GM12875 (cell line): ENCODE data around the gene USP49.
A peak's percentile ranks its signal among the peaks of the same experiment; 100 is the strongest.
"Not testable (repeated sequence)": the region's sequence is repeated elsewhere in the genome, so short reads cannot be mapped to it uniquely, and the experiment has no call there.

Experiments used
- H3K4me3 ChIP-seq: one replicate; pipeline ENCODE4 v1.5.1; 2011; ENCODE audit warnings: low read depth, low read length, control low read depth
- TF ChIP-seq, protein P1 (sequence below): IDR thresholded peaks from 2 replicates; pipeline ENCODE4 v1.5.1; 2011; ENCODE audit warnings: low read depth, mild to moderate bottlenecking, control low read depth, inconsistent platforms, low read length, moderate library complexity, borderline replicate concordance; ENCODE audit not compliant: insufficient read depth

The USP49 gene

DNA sequence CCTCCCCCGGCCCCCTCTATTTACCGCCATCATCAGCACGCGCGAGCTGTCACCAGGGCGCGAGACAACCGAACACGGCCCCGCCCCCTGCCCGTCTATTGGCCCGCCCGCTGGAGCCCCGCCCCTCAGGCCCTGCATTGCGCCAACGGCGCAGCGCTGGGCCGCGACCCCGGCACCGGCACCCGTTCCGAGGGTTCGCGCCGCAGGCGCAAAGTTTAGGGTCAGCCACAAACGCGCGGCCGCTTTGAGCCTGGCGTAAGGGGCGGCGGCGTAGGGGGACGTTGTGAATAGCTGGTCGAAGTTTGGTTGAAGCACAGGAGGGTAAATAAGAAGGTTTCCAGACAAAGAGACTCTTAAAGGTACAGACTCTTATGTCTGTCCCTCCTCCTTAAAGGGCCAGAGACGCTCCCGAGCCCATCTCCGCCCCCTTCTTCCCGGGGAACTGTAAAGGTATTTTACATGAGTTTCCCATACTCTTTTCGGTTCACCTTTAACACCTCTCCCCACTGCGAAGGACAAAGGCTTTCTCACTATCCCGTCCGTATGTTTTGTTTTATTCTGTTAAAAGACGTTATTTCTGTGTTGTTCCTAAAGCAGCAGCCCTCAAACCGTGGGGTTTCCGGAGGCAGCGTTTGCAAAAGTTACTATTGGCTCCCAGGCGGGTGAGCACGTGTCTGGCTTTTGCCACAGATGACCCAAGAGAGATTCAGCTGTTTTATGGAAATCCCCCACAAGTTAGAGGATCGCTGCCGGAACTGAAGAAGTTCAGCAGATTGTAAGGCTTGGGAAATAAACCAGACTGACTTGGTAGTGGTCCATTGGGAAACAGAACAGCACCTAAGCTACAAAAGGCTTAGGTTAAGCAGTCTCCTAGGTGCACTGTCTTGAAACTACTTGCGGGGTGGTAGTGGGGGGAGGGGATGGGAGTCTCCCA lies at the start of gene USP49:
Gene USP49, minus strand, starts transcription at position 76 of the 934 bp plus-strand sequence. CDS start 88,392 bp downstream, outside the sequence.
- TF ChIP-seq, protein P1, sequence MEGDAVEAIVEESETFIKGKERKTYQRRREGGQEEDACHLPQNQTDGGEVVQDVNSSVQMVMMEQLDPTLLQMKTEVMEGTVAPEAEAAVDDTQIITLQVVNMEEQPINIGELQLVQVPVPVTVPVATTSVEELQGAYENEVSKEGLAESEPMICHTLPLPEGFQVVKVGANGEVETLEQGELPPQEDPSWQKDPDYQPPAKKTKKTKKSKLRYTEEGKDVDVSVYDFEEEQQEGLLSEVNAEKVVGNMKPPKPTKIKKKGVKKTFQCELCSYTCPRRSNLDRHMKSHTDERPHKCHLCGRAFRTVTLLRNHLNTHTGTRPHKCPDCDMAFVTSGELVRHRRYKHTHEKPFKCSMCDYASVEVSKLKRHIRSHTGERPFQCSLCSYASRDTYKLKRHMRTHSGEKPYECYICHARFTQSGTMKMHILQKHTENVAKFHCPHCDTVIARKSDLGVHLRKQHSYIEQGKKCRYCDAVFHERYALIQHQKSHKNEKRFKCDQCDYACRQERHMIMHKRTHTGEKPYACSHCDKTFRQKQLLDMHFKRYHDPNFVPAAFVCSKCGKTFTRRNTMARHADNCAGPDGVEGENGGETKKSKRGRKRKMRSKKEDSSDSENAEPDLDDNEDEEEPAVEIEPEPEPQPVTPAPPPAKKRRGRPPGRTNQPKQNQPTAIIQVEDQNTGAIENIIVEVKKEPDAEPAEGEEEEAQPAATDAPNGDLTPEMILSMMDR, result no peak

DNA sequence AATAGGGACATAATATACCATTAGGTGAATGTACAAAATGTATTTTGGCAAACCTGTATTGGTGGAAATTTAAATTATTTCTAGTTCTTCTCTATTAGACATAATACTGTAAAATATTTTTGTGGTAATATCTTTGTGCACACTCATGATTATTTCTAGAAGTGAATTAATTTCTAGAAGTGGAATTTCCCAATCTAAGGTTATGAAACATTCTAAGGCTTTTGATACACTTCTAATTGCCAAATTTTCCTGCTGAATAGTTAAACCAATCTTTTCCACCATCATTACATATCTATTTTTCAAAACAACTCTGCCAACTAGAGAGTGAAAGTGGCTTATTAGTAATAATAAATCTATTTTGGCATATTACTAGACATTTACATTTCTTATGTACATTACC lies 48.3 kb upstream of the USP49 start:
- TF ChIP-seq, protein P1, result no peak
- no peak overlapping the region for H3K4me3 ChIP-seq

More for the DNA sequence above, at the start of gene USP49:
- peak within 1 kb of the TSS; percentile 61 for H3K4me3 ChIP-seq

DNA sequence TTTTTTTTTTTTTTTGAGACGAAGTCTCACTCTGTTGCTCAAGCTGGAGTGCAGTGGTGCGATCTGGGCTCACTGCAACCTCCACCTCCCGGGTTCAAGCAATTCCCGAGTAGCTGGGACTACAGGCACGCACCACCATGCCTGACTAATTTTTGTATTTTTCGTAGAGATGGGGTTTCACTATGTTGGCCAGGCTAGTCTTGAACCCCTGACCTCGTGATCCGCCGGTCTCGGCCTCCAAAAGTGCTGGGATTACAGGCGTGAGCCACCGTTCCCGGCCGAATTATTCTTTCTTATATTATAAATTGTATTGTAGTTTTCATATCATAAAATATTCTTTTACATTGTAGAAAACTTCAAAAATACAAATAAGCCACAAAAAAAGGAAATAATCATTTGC lies 47.7 kb upstream of the USP49 start:
- not testable (repeated sequence) for H3K4me3 ChIP-seq

DNA sequence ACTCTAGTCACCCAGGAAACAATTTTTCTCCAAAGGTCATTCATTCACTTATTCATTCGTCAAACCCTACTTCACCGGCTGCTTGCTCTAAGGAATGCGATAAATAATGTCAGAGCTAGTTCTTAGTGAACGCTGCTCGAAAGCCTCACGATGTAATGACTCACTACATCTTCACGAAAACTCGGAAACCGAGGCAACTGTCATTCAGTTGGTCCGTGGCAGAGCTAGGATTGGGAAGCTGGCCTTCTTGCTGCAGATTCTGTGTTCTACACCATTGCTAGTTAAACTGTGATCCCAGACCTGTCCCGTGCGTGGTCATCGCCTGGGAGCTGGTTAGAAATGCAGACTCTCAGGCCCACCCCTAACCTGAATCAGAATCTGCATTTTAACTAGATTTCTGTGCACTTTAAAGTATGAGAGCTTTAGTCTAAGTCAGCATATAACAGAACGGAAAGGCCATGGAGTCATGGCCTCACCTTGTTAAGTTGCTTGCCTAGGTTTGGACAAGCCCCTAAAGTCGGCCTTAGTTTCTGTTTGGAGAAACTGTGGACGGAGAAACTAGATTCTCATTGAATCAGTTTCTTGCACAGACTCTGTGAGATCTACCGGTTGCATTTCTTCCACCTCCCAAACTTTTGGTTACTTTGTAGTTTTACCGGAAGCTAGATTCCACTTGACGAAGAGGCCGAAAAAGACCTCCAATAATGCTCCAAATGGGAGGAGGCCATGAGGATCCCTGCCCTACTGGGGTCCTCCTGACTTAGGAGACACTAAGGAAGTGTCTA lies 47.1 kb upstream of the USP49 start:
- H3K4me3 ChIP-seq, result peak overlapping the region; percentile 87
- TF ChIP-seq, protein P1, result no peak

DNA sequence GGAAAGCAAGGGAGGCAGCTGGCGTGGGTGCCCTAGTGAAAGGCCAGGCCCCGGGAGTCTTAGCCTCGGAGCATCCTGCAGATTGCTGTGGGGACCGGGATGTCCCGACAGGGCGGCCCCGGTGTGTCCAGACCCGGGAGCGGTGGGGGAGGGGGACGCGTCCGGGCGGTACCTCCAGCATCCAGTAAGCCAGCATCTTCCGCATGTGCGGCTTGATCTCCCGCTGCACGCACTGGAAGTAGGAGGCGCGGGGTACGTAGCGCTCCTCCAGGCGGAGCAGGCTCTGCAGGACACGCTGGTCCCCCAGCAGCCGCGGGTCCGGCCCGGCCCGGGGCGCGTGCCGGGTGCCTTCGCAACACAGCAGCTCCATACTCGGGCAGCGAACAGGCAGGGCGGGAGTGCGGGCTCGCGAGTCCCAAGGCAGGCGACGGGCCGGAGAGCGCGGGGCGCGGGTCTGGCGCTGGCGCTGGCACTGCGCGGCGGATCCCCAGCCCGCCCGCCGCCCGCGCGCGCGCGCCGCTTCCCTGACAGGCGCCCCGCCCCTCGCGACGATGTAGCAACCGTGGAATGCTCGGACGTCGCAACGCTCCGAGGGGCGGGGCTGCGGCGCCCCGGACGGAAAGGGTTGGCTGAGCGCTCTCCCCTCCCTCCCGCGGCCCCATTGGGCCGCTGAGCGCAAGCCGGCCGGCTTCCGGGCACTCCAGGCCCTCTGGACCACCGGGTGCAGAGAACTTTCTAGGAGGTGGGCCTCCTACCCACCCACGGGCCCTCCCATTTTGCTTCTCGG lies 46.3 kb upstream of the USP49 start, which contains the start of gene CCND3:
Gene CCND3, minus strand, starts transcription at position 529 of the 787 bp plus-strand sequence. Its CDS starts 159 bp downstream, at position 370.
- TF ChIP-seq, protein P1, result no peak

DNA sequence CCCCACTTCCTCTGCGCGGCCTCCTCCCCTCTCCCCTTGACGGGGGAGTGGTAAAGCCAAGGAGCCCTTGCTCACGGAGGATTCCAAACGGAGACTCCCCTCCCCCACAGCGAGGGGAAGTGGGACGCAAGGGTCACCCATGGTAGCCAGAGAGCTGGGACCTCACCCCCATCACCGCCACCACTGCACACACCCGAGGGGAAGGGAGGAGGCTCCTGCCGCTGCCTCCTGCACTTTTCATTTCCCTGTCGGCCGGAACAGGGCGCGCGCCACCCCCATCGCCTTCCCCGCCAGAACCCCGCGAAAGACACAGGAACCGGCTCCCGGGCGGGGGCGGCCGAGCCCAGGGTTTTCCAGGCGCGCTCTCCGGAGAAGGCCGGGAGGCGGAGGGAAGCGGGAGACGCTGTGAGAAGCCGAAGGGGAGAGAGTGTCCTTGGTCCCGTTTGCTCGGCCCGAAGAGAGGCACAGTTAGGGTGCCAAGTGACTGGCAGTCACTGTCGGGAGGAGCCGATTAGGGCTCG lies 45.6 kb upstream of the USP49 start:
- TF ChIP-seq, protein P1, result no peak

More for the DNA sequence above, 46.3 kb upstream of the USP49 start, which contains the start of gene CCND3:
- H3K4me3 ChIP-seq, result peak within 1 kb of the TSS; percentile 87

More for the DNA sequence above, 45.6 kb upstream of the USP49 start:
- peak overlapping the region; percentile 87 for H3K4me3 ChIP-seq
